Prostate gland (tissue), 2 donors: Measurements from ENCODE around the gene AMY2A. TPM values are rescaled to one million over a fixed set of nuclear protein-coding genes. Genes with fewer than 3 reads are reported as not detected.
"Not testable (repeated sequence)": the region's sequence is repeated elsewhere in the genome, so short reads cannot be mapped to it uniquely, and the experiment has no call there.

Experiments
- DNase-seq: peaks from one replicate; pipeline ENCODE4 v3.0.0-alpha.2; 2019; ENCODE audit warnings: low spot score
- H3K27ac ChIP-seq, 2 donors: fragments of 200-600 bp; sonication (generic); 2 replicates each; pipeline ENCODE4 v1.5.1; 2017 to 2019
- H3K27me3 ChIP-seq: fragments of 200-600 bp; sonication (generic); replicated peaks from 2 replicates; pipeline ENCODE4 v1.5.1; 2019; ENCODE audit not compliant: insufficient read depth
- H3K36me3 ChIP-seq, 2 donors: fragments of 200-600 bp; sonication (generic); 1 replicate in 1 of 2; 2 replicates in 1 of 2; pipeline versions ENCODE4 v1.5.1 to v1.8.1; 2017 to 2019
- H3K4me1 ChIP-seq: fragments of 200-600 bp; sonication (generic); replicated peaks from 2 replicates; pipeline ENCODE4 v1.5.1; 2019
- H3K4me3 ChIP-seq, 2 donors: fragments of 200-600 bp; sonication (generic); 2 replicates each; pipeline ENCODE4 v1.5.1; 2017 to 2019
- H3K9me3 ChIP-seq: fragments of 200-600 bp; sonication (generic); 2 replicates; pipeline ENCODE4 v1.5.1; 2017
- POLR2A ChIP-seq: fragments of 450-650 bp; IDR thresholded peaks from one replicate; pipeline ENCODE4 v1.6.1; 2016; ENCODE audit warnings: antibody characterized with exemption, mild to moderate bottlenecking
- POLR2AphosphoS5 ChIP-seq: sonication (generic); formaldehyde crosslinking; IDR thresholded peaks from one replicate; pipeline ENCODE4 v1.6.1; 2017; ENCODE audit warnings: antibody characterized with exemption
- WGBS: methylation state at CpG from one replicate; pipeline ENCODE4 v1.1.5; 2018; 5-methylcytosine and 5-hydroxymethylcytosine counted together
- intact Hi-C: fragments of 100-400 bp; cut with DNase I; formaldehyde crosslinking; loops from one replicate; pipeline ENCODE4 v1.14.2; 2022
- total RNA-seq, 2 donors: library from RNA; depleted of rRNA; stranded (reverse); fragments of >200 nt; gene quantifications; one replicate each; pipeline ENCODE4 v1.1.0, GENCODE V29; 2016
- TF ChIP-seq, protein P1 (sequence below), 4 experiments: fragments of 200-600 bp in 2 of 4; fragments of 450-650 bp in 2 of 4; sonication (generic) in 2 of 4; IDR thresholded peaks; 1 replicate in 3 of 4; 2 replicates in 1 of 4; pipeline ENCODE4 v1.5.1; 2016 to 2019; ENCODE audit warnings: antibody characterized with exemption in 4 of 4, mild to moderate bottlenecking in 2 of 4, moderate library complexity in 2 of 4

Gene AMY2A
- total RNA-seq, result not detected

DNA sequence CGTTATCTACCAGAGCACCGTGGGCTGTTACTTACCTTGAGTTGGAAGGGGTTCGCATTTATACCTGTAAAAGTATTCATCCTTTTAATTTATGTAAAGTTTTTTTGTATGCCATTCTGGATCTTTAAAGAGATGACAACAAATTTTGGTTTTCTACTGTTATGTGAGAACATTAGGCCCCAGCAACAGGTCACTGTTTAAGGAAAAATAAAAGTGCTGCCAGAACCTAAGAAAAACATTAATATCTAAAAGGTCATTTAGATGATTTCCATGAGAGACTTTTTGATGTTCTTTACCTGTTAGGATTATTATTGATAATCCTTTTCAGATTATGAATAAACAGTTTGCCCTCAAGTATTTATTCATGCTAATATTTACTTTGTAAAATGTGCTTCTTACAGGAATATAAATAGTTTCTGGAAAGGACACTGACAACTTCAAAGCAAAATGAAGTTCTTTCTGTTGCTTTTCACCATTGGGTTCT, at the start of gene AMY2A:
TSS of gene AMY2A (plus strand) at position 434 of the 484 bp plus-strand sequence. CDS start at position 448, 14 bp downstream.
- H3K4me1 ChIP-seq, H3K27ac ChIP-seq, intact Hi-C loops, H3K4me3 ChIP-seq, H3K36me3 ChIP-seq, H3K9me3 ChIP-seq, DNase-seq, H3K27me3 ChIP-seq: not testable (repeated sequence)
- 93% methylated on average over 3 of the region's 3 CpGs for WGBS

DNA sequence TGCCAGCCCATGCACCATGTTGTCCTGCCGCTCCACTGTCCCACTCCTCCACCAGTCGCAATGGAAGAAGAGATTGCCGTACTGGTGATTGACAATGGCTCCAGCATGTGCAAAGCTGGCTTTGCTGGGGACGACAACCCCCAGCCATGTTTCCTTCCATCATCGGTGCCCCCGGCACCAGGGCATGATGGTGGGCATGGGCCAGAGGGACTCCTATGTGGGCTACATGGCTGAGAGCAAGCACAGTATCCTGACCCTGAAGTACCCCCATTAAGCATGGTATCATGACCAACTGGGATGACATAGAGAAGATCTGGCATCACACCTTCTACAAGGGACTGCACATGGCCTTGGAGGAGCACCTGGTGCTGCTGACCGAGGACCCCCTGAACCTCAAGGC, 47.7 kb upstream of the AMY2A start:
- Histone ChIP-seq H3K27ac (no peak overlapping the region), H3K27me3 (no peaks in the 10 kb centered on the region), H3K36me3 (no peaks in the 10 kb centered on the region), H3K4me3 (no peak overlapping the region), H3K9me3 (no peaks in the 10 kb centered on the region), H3K4me1 (no peaks in the 10 kb centered on the region)
- no peak for DNase-seq
- WGBS, result 99% methylated on average over 7 of the region's 7 CpGs
- intact Hi-C loops, result no loop called here
- TF ChIP-seq POLR2AphosphoS5, result no peak
- no peak for TF ChIP-seq POLR2A
- TF ChIP-seq, protein P1, sequence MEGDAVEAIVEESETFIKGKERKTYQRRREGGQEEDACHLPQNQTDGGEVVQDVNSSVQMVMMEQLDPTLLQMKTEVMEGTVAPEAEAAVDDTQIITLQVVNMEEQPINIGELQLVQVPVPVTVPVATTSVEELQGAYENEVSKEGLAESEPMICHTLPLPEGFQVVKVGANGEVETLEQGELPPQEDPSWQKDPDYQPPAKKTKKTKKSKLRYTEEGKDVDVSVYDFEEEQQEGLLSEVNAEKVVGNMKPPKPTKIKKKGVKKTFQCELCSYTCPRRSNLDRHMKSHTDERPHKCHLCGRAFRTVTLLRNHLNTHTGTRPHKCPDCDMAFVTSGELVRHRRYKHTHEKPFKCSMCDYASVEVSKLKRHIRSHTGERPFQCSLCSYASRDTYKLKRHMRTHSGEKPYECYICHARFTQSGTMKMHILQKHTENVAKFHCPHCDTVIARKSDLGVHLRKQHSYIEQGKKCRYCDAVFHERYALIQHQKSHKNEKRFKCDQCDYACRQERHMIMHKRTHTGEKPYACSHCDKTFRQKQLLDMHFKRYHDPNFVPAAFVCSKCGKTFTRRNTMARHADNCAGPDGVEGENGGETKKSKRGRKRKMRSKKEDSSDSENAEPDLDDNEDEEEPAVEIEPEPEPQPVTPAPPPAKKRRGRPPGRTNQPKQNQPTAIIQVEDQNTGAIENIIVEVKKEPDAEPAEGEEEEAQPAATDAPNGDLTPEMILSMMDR (IDR thresholded peaks at IDR 0.05), result no peak

DNA sequence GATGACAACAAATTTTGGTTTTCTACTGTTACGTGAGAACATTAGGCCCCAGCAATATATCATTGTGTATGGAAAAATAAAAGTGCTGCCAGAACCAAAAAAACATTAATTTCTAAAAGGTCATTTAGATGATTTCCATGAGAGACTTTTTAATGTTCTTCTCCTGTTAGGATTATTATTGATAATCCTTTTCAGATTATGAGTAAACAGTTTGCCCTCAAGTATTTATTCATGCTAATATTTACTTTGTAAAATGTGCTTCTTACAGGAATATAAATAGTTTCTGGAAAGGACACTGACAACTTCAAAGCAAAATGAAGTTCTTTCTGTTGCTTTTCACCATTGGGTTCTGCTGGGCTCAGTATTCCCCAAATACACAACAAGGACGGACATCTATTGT, 45.9 kb upstream of the AMY2A start, which contains the start of gene AMY2B:
TSS of gene AMY2B (plus strand) at position 301 of the 400 bp plus-strand sequence. CDS start at position 315, 14 bp downstream.
- DNase-seq, H3K4me3 ChIP-seq, H3K9me3 ChIP-seq, H3K27me3 ChIP-seq, H3K4me1 ChIP-seq, H3K36me3 ChIP-seq, intact Hi-C loops, H3K27ac ChIP-seq: not testable (repeated sequence)
- 92% methylated on average over 2 of the region's 2 CpGs for WGBS

DNA sequence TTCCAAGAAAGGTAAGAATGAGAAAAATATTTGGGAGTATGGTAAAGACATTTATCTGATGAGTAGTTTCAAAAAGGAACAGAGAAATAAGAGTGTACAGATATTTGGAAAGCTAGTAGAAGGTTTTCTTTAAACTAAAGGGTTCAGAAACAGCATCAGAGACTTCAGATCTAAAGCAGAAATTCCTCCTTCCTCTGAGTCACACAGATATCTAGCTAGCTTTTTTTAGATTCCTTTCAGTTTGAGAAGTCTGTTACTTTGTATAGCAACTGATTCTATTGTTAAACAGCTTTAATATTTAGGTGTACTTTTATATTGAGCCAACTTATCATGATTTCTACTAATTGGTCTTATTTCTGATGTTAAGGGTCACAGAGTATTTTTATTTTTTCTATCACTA, 41.2 kb upstream of the AMY2A start:
- TF ChIP-seq POLR2A, result no peak
- TF ChIP-seq POLR2AphosphoS5, result no peak
- TF ChIP-seq, protein P1 (IDR thresholded peaks at IDR 0.05), result no peak
- Histone ChIP-seq H3K4me1 (no peaks in the 10 kb centered on the region), H3K4me3 (no peak overlapping the region), H3K27ac (no peak overlapping the region), H3K9me3 (no peaks in the 10 kb centered on the region), H3K36me3 (no peaks in the 10 kb centered on the region), H3K27me3 (no peaks in the 10 kb centered on the region)
- intact Hi-C loops, result no loop called here
- DNase-seq, result no peak

DNA sequence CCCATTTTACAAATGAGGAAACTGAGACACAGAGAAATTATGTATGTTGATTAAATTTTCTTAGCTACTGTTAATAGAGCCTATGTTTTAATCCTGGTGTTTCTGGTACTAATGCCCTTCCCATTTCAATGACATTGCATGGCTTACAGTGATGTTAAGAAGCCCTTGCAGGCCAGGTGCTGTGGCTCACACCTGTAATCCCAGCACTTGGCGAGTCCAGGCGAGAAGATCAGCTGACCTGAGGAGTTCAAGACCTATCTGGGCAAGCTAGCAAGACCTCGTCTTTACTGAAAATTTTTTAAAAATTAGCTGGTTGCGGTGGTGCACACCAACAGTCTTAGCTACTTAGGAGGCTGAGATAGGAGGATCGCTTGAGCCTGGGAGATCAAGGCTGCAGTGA, 40.4 kb upstream of the AMY2A start:
- H3K4me1 ChIP-seq, intact Hi-C loops, H3K4me3 ChIP-seq, DNase-seq, H3K9me3 ChIP-seq, H3K27ac ChIP-seq, H3K36me3 ChIP-seq, H3K27me3 ChIP-seq: not testable (repeated sequence)
- 94% methylated on average over 5 of the region's 5 CpGs for WGBS

DNA sequence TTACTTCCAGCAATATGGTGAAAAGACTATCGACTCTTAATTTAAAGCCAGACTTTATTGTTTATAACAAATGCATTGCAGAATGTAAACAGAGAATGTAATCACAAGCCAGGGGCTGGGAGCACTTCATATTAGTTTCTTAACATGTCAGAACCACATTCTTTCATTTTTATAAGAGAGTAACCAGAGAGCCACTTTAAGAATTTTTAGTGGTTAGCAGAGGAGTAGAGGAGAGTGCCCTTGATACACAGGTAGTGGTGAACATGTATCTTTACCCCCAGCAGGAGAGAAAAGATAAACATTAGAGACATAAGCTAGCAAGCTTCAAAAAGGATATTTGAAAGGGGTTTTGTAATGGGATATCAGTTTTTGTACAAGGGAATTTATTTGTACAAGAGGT, 34.8 kb upstream of the AMY2A start:
- no peak for DNase-seq
- Histone ChIP-seq H3K36me3 (no peaks in the 10 kb centered on the region), H3K4me3 (no peak overlapping the region), H3K9me3 (no peaks in the 10 kb centered on the region), H3K27me3 (no peaks in the 10 kb centered on the region), H3K4me1 (no peaks in the 10 kb centered on the region), H3K27ac (no peak overlapping the region)
- intact Hi-C loops, result no loop called here
- TF ChIP-seq POLR2AphosphoS5 (no peak), POLR2A (no peak)
- TF ChIP-seq, protein P1 (IDR thresholded peaks at IDR 0.05), result no peak
- WGBS, result 10% methylated on average over 1 of the region's 1 CpG
